SK-MEL-5 (cell line): ENCODE measurements around the gene KLC1. TPM values are rescaled to one million over a fixed set of nuclear protein-coding genes. Genes with fewer than 3 reads are reported as not detected.
"Not testable (repeated sequence)": the region's sequence is repeated elsewhere in the genome, so short reads cannot be mapped to it uniquely, and the experiment has no call there.

Experiments used
- DNase-seq: peaks from one replicate; pipeline ENCODE4 v3.0.0-alpha.2; 2016; ENCODE audit warnings: low read depth, low spot score
- in situ Hi-C: cut with HindIII; loops from 2 replicates; pipeline ENCODE4 v1.10.0; 2016; ENCODE audit warnings: low sequenced_read_pairs, high pct_unique_total_duplicates, low pct_unique_long_range_greater_than_20kb
- total RNA-seq: library from RNA; depleted of rRNA; stranded (reverse); fragments of >200 nt; shearing (Covaris generic); gene quantifications from 2 replicates; pipeline ENCODE4 v1.2.3, GENCODE V29; 2014

KLC1 gene
- total RNA-seq, 1 experiment from 2014 or later, result 128 TPM

DNA sequence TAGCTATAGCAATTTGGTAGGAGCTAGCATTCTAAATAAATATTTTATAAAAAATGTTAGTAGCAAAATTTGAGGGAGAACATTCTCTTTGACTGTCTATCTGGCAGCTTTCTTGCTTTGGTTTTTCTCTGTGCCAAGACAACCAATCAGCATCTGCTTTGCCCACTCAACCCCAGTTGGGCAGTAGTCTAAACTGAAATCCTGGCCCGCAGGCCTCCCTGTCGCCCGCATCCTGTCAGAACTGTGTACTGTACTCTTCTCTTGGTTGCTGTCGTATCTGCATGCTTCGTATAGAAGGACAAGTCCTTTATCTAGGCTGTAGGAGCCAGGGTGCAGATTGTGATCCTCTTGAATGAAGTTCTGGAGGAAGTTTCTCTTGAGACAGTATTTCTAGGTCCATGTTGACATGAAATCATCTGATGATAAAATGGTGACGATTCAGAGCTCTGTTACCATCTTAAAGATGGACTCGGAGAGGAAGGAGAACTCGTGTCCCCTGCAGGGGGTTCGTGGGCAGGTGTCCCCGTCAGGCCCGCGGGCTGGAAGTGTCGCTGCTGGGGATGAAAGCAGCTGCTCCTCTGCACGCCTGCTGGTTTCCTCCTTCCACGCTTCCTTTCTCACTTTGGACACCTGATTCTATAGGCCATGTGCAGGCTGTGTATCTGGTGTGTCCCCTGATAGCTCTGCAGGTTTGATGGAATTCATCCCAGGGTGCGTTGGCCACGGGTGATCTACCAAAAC lies 51.6 kb downstream of the KLC1 start:
- in situ Hi-C loops, result no loop called here
- no peak for DNase-seq

DNA sequence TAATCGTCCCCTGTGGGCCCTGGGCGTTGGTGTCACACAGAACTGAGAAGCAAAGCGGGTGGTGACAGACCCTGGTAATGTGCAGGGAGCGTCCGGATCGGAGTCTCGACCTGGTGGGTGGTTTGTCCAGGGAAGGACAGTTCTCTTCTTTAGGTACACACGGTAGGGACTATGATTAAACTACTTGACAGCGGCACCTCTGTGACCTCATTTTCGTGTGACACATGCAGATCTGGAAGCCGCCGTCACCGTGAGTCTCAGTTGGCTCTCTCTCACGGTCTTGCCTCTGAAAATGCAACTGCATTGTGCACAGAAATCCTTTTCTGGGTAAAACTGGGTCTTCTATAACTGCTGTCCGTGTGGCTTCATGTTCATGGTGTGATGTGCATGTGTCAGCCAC lies 54.1 kb downstream of the KLC1 start:
- in situ Hi-C loops, result no loop called here

DNA sequence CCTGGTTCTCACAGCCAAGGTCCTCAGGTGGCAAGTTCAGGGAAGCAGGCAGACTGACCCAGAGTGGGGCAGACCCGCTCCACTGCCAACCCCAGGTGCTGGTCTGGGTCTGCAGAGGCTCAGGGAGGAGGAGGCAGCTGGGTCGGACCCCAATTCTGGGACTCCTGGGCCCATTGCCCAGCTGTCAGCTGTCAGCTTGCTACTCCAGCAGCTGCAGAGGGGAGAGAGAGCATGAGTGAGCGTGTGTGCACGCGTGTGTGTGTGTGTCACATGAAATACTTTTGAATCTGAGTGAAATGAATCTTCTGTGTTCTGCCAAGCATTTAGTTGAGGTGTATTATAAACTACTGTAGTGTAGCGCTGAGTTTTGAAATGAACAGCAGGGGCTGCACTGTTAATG lies 55.5 kb downstream of the KLC1 start:
- in situ Hi-C loops, result no loop called here

More for the DNA sequence above, 54.1 kb downstream of the KLC1 start:
- no peak for DNase-seq

GRCh38 chr14:103684871-103685270 lies 55.9 kb downstream of the KLC1 start:
- in situ Hi-C loops, result no loop called here
- DNase-seq, result no peak

More for the DNA sequence above, 55.5 kb downstream of the KLC1 start:
- no peak for DNase-seq

- in situ Hi-C loops, result no loop called here
- DNase-seq, result no peak
Measured at GRCh38 chr14:103685276-103686211, 56.5 kb downstream of the KLC1 start.

- in situ Hi-C loops, result no loop called here
- no peak for DNase-seq
Measured at GRCh38 chr14:103686831-103687485, 57.9 kb downstream of the KLC1 start.

DNA sequence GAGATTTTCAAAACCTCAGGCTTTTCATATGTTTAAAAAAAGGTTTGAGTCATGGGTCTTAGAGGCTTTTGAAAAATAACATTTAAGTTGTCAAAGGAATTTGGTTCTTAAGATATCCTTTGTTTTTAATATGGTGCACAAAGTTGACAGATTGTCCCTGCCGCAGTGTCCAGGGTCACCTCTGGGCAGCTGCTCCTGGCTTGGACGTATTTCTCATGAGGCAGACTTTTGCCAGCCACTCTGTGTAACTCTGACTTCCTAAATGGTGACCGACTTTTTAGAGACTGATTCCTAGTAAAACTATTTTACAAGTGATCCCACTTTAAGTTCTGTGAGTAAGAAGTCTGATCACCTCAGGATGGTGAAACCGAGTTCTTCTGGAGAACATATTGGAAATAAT lies 58.7 kb downstream of the KLC1 start:
- no peak for DNase-seq
- in situ Hi-C loops, result no loop called here

DNA sequence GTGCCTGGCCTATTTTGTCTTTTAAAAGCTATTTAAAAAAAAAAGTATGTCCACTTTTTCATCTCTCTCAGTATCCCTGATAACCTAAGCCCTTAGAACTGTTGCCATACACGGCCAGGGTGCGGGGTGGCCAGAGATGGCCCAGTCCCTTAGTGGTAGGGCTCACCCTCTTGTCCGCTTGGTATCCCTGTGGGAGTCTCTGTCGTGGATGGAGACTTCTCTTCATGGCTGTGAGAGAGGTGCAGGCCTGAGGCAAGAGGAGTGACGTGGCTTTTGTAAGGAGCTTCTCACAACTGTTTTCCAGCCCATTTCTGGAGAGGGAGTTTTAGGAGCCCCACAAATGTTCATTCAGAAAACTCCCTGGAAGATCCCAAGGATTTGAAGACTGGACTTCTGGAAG lies 59.4 kb downstream of the KLC1 start:
- DNase-seq, result no peak
- in situ Hi-C loops, result no loop called here

DNA sequence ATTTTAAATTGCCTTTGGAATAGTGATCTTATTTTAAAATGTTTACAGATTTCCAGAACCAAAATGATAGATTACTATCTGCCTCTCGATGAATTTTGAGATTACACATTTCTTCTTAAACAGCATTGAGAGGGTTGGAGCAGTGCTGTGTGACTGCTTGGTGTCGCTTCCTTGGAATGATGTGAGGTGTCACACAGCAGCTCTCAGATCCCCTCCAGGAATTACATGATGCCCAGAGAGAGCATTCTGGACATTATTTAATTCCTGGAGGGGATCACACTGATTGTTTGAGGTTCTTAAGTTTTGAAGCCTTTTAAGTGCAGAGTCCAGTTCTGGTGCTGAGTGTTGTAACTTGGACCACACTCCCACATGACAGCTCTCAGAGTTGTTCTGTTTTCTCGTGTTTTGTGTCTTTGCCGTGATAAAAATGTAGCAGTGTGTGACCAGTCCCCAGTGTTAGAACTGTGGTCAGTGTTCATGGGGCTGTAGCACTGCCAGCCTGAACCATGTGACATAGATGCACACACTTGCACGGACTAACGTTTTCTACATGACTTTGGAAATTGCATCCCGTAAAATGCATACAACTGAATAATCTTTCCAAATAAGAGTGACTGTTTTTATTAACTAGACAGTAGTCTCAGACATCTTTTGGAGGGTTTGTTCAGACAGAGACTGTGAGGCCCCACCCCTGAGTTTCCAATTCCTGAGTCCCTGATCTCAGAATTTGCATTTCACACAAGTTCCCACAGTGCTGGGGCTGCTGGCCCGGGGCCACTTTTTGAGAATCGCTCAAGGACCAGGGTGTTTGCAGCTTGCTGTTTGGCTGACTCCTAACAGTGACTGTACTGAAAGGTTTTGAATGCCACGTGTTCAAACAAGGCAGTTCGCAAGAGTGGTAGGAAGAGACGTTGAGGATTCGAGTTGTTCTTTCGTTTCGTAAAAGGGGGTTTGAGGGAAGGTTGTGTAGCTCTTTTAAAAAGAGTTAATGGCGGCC lies 60.2 kb downstream of the KLC1 start:
- in situ Hi-C loops, result no loop called here
- no peak for DNase-seq

- DNase-seq, result no peak
- in situ Hi-C loops, result no loop called here
Measured at GRCh38 chr14:103690332-103690731, 61.3 kb downstream of the KLC1 start.

DNA sequence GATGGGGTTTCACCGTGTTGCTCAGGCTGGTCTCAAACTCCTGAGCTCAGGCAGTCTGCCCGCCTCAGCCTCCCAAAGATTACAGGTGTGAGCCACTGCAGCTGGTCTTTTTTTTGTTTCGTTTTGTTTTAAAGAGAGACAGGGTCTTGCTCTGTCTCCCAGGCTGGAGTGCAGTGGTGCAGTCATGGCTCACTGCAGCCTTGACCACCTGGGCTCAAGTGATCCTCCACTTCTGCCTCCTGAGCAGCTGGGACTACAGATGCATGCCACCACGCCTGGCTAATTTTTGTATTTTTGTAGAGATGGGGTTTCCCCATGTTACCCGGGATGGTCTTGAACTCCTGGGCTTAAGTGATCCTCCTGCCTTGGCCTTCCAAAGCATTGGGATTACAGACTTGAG lies 62.6 kb downstream of the KLC1 start:
- in situ Hi-C loops, DNase-seq: not testable (repeated sequence)

GRCh38 chr14:103692159-103692558 lies 63.1 kb downstream of the KLC1 start:
- in situ Hi-C loops, result no loop called here
- no peak for DNase-seq

GRCh38 chr14:103692871-103693270 lies 63.9 kb downstream of the KLC1 start:
- no peak for DNase-seq
- in situ Hi-C loops, result no loop called here

- DNase-seq, result no peak
- in situ Hi-C loops, result no loop called here
Measured at GRCh38 chr14:103693515-103693914, 64.5 kb downstream of the KLC1 start.

DNA sequence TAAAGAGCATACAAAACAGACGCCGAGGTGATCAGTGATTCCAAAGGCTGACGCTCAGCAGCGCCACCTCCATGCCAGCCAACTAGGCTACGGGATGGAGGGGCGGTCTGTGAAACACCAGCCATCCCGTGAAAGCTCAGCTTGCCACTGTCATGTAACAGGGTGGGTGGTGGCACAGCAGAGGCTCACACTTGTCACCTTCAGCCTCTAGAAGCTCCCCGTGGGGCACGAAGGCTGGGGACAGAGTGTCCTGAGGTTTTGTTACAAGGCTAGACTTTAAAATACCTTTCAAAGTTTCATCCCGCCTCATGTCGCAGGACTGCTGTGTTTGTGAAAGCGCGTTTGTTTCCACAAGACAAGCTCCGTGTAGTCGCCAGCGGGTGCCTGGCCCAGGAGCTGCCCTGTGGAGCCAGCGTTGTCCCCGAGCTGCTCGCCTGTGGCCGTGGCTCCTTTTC lies 65.6 kb downstream of the KLC1 start:
- in situ Hi-C loops, result no loop called here
- DNase-seq, result no peak

- in situ Hi-C loops, result no loop called here
- DNase-seq, result no peak
Measured at GRCh38 chr14:103695296-103696069, 66.5 kb downstream of the KLC1 start.

GRCh38 chr14:103696070-103696402 lies 67.0 kb downstream of the KLC1 start:
- in situ Hi-C loops, result no loop called here
- DNase-seq, result no peak
